Stimulated activated CD4-positive, alpha-beta T cell treated with anti-CD3 and anti-CD28 coated beads, Interleukin-4, amount 100 ng/mL, for 1 hour (primary cell): ENCODE results near the gene GULP1.

ENCODE experiments used
- DNase-seq: peaks from one replicate; pipeline ENCODE4 v3.0.0-alpha.2; 2020

GULP1 gene

DNA sequence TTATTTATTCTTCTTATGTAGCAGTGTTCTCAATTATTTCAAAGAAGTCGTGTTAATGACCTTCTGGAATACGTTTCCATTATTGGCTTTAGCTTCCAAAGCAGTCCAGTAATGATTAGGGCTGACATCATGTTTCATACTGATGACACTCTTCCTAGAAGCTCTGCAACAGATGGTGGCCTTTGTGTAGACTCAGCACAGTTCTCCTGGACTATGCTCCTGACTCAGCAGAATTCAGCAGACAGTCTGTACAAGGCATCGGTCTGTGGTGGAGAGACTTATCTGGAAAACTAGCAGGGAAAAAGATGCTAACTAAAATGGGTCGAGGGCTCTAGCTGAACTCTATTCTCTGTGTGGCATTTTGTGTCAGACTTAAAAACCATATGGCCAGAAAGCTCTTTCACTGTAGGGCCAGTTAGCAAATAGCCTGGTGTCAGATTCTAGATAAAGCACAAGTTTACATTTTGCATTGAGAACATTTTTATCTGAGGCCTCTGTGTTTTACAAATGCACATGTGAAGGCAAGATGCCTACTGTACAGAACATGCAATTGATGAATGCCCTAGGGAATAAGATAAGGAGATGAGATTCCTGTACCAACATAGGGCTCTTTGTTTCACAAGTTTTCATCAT is 35.1 kb downstream of the GULP1 start:
- DNase-seq: no peak

DNA sequence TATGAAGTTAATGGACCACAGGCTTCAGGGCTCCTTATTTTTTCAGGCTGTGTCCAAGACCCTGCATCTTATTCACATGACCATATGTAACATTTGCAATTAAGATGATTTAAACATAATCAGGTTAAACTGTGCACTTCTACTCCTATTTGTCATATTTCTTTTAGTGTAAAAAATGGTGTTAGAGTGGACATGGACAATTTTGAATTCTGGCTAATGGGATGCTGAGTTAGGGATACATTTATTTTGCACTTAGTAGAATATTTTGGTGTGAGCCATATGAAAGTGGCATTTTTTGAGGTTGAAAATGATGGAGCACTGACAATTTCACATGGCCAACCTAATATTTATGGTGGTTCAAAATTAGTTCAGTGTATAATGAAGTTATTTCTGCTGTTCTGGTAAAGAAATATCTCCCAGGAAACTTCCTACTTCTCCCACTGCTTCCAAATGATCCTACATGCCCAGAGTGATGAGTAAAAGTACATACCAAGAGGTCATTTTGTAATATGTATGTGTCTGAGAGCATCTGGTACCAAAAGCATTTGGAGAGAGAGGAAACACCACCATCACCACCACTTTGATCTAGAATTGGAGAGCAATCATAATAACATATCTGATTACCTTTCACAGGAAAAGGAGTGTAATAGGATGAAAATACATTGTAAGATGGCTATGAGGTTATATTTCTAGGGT is 36.0 kb downstream of the GULP1 start:
- no peak for DNase-seq

DNA sequence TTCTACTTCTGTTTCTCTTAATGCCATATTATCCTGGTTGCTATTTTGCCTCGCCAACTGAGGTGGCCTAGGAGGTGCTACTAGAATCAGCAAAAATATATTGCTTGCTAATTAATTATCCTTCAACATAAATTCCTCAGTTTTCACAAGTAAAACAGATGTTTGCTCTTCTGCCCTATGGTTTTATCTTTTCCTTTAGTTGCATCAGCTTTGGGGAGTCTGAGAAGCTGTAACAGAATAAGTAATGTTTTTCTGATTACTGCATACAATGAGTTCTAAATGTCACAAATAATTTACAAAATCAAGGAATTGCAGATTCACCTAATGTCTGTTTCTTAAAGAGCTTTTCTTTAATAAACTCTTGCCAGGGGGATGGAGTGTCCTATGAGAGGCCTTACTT is 36.7 kb downstream of the GULP1 start:
- DNase-seq: no peak

DNA sequence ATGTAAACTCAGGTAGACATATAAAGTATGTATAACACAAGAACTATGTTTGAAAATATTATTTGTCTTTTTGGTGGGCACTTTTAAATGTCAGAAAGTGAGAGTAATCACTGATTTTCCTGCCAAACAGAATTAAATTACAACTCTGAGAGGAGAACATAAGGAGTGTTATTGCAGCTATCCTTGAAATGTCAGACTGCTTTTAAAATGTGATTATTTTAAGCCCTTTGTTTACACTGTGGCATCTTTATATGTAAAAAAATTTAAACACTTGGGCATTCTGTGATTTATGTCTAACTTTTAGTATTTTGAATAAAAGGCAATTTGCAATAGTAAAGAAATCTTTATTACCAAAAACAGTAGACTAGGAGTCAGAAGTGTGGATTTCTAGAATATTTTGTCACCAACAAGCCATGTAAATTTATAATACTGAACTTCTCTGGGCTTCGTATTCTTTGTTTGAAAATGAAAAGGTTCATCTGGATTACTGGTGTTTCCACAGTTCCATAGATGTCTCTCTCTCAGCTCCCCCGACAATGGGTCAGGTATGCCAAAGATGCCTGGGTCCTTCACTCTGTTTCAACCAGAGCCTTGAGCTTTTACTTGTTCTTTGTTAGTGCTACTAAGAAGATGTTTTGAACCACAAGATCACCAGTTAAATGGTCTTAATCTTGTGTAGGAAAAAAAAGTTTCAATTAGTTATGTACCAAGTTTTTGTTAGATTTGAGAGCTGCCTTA is 38.8 kb downstream of the GULP1 start:
- DNase-seq: no peak

DNA sequence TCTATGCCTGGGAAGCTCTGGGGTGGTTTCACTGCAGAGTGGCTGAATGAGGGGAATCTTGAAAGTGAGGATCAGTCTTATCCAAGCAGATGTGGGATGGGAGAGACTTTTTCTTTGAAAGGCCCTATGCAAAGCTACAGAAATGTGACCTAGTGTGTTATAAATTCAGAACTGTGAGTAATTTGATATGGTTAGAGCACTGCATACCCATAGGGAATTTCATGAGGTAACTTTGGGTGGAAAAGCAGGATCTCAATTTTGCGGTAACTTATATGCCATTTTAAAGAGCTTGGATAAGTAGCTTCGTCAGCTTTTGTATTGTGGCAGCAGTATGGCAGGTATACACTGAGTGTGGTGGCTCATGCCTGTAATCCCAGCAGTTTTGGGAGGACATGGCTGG is 40.9 kb downstream of the GULP1 start:
- DNase-seq: no peak

DNA sequence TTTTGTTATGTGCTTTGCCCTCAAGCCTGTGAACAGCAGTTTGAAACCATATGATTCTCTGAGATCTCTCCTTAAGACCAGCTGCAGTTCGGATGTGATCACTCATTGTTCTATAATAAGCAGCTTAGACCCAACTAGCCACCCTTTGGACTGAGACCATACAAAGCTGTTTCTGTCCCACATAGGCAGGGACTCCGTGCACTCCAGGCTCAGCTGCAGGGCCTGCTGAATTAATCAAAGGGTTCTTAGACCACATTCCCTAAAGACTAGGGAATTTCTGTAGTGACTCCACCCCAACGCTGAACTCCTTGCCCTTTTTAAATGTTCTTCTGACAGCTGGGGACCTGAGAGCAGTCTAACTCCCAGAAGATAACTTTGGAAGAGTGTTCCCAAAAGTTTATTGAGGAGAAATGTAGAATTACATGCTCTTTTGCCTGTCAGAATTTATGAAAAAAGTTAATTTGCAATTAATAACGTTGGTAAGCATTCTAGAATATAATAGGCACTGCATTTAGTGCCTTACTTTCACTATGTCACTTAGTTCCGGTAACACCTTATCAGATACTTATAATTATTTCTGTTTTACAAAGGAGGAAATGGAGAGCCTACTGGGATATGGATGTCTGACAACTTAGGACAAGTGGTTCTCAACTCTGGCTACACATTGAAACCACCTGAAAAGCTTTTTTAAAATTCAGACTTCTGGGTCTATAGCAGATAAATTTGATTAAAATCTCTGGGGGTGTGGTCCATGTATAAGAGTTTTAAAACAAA is 42.3 kb downstream of the GULP1 start:
- DNase-seq: no peak

DNA sequence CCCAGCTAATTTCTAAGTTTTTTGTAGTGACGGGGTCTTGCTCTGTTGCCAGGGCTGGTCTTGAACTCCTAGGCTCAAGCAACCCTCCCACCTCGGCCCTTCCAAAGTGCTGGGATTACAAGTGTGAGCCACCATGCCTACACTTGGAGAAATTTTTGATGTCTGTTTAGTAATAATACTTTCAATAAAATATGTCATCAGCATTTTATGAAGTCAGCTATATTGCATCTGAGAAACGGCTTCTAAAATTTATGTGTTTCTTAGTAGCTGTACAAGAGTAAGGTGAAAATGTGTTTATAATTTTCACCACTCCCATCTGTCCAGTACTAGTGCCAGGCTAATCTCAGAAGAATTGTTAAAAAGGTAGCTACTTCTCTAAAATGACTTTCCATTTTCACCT is 46.8 kb downstream of the GULP1 start:
- no peak for DNase-seq

DNA sequence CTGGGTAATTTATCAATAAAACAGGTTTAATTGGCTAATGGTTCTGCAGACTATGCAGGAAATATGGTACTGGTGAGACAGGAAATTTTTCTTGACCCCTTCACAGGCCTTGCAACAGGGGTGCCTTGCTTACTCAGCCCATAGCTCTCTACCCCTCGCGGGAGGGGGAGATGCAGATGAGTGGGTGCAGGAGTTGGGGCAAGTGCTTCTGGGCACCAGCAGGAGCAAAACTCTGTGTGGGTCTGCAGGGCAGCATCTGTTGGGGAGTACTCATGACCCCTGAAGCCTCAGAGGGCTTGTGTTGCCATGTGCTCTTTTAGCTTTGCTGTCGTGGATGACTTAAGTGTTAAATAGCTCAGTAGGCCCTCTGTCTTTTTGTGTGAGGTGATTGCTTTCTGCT is 48.6 kb downstream of the GULP1 start:
- DNase-seq: no peak

DNA sequence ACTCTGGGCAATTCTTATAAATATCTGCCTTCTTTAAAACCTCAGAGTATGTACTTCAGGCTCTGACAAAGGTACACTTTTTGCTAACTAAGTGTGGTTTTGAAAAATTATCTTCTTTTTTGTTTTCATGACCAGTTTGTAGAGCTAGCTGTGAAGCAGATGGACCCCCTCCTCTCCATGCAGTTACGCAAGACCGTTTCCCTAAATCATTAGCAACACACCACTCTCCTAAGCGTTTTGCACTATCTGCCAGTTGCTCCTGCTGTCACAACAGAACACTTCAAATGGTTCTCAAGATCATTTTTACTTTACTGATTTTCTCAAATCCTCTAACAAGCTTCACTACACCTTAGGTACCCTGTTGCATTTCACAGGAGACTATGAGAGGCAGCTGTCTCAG is 53.3 kb downstream of the GULP1 start:
- no peak for DNase-seq

DNA sequence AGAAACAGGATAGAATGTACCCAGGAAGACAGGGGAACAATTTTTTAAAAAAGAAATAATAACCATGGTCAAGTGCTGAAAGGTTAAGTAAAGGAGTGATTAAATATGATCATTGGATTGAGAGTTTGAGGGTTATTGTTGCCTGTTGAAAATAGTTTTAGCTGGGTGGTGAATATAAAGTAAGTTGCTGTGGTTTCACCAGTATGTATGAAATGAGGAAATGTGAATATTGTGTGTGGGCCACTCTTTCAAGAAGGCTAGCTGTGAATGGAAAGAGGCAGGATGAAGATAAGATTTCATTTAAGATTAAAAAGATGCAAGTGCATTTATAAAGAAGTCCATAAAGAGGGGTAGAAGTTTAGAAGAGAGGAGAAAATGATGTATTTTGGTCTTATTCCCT is 53.8 kb downstream of the GULP1 start:
- DNase-seq: no peak

DNA sequence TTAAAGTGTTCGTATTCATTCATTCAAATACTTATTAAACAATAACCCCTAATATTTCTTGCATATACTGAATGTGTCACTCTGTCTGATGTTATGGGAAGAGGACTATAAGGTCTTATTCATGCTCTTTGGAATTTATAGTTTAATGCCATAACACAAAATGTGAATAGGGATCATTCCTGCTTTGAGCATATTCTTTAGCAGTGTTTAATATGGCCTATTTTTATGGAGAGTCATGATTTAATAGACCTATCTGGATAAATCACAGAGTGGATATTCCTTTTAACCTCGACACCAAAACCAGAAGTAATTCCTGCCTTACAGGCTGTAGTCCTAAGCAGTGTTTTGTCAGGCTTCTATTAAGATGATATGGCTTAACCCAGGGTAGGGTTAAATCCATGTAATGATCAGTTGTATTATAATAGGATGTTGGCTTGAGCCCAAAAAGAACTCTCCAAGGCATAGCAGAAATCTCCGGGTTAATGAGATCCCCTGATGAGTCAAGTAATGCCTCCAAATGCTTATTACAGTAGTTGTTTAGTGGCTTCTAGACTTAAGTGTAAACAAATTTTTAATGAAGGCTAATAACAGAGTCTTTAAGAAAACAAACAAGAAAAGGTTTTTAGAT is 54.3 kb downstream of the GULP1 start:
- DNase-seq: no peak

DNA sequence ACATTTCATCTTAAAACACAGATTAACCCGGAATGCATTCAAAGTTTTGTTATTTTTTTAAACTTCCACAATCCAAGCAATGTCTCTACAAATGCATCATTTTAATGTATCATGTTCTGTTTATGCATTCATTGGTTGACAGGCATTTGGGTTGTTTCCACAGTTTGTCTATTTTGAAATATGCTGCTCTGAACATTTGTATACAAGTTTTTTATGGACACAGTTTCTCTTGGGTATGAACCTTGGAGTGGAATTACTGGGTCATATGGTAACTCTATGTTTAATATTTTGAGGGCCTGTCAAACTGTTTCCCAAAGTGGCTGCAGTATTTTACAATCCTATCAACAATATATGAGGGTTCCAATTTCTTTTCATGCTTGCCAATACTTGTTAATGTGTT is 57.3 kb downstream of the GULP1 start:
- no peak for DNase-seq

DNA sequence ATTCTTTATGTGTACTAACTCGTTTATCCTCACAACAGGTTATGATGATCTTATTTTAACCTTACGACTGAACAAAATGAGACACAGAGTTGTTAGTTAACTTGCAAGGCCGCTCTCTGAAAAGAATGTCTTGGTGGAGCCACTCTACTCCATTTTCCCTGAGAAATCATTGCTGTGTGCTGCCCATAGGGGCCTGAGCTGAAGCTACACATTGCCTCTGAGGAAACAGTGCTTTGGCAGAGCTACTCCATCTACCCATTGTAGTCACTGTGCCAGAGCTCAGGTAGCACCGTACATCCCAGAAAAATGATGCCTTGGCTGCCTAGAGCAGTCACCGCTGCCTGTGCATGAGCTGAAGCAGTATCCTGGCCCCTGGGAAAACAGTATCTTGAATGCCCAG is 61.6 kb downstream of the GULP1 start:
- DNase-seq: no peak

DNA sequence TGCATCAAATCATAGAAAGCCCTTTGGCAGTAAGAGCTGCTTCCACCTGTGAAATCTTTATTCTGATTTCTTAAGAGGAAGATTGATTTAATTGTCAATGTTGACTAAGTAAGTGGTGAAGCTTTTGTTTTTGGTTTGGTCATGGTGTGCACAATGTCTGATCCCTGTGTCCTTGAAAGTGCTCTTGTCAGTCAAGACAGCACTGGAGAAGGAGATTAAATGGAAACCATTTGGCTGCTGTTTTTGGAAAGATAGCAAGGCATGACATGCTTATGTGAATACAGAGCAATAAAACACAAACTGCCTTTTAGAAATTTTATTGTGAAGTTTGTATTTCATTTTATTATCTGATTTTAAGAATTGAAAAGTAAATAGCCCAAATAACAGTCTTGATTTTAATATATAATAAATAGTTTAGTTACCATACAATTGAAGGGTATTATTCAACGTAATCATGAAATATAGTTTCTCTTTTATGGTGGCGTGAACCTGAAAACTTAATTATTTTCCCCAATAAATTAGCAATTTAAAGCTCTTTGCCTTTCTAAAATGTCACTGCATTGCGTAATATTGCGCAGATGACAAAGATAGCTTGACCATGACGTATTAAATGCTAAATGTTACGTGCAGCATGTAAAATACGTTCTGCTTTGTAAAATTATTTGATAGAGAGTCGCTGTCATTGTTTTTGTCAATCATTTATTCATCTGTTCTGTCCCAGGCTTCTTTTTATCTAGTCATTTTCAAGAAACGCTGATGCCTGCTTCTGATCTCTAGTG is 69.0 kb downstream of the GULP1 start:
- no peak for DNase-seq

DNA sequence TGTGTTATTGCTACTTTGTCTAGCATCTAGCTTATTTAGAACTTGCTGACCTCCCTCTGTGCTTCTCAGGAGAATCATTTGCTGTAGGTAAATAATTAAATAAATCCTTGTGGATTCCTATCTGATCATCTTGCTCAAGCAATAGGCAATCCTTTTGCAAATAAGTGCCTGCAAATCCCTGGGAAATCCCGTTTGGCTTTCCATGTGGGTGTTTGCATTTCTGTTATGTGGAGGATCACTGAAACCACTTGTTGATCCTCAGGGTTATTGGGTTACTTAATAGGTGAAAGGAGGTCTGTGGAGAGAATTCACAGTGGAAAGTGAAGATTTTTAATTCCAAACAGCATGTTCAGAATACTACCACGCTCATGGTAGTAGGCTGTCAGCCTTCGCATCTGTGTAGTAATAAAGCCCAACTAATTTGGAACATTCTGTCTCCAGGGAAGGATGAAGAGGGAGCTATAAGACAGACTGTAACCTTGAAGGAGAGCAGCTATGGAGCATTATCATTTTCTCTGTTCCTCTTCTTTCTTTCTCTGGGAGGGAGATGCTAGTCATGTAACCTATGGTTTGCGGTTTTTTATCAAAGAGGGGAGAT is 72.5 kb downstream of the GULP1 start:
- no peak for DNase-seq

DNA sequence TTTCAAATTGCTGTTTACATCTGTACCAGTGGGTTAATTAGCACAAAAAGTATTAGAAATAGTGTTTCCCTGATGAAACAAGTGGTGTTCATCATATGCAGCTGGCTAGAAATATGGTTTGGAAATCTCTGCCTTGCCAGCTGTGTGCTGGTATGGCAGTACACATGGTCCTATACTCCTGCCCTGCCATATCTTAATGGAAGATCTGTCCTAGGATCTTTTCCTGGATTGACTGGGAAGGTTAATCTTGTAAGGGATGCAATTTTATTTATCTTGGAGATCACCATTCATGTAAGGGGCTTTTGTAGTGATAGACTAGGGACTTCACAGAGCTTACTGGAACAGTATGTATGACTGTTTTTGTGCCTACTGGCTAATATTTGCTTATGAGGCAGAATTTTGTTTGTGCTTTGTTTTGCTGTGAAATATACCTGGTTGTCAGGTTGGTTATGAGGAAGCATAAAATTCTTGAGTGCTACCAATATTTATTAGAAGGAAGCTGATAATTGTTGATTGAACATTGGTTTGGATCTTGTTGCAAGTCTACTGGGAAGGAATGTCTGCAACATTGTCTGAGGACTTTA is 73.5 kb downstream of the GULP1 start:
- DNase-seq: no peak

DNA sequence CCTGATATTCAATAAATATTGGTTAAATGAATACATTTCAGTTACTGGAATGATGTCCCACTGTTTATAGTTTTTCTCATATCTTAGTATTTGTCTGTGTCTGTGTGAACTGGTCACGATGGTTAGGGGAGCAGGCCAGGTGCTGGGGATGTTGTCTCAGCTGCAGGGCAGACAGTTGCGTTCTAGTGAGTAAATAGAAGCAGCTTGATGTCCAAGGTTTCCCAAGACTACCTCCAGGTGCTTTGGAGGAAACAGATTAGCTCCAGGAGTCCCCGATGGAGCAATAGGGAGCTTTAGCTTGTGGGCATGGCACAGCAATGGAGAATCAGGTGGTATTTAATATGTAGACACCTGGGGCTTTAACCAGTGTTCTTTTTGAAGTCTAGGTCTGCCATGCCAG is 75.5 kb downstream of the GULP1 start:
- DNase-seq: no peak

DNA sequence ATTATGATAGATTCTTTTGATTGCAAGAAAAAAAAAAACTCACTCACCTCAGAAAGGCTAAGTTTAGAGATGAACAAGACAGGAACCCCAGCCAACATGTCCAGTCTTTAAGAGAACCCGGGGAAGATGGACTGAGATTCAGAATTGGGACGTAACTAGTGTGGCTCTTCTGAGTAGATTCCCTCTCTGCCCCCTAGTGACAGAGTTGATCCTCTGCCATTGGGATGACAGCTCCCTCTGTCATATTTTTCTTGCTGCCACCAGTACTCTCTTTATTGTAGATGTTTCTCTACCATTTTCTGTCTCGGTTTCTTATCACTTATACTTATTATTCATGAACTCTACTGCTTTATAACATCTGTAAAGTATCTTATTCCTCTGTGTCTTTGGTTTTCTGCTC is 77.7 kb downstream of the GULP1 start:
- DNase-seq: no peak

DNA sequence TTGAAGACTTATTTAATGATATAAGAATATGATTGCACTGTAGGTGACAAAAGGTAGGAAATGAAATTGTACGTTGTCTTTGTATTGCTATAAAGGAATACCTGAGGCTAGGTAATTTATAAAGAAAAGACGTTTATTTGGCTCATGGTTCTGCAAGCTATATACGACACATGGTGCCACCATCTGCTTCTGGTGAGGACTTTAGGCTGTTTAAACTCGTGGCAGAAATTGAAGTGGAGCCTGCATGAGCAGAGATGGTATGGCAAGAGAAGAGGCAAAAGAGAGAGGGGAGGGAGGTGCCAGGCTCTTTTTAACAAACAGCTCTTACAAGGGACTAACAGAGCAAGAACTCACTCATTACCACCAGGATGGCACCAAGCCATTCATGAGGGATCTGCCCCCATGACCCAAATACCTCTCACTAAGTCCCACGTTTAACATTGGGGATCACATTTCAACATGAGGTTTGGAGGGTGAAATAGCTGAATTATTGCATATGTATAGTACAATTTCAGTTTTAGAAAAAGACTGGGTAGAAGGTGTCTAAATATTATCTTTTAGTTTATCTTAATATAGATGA is 86.8 kb downstream of the GULP1 start:
- no peak for DNase-seq

DNA sequence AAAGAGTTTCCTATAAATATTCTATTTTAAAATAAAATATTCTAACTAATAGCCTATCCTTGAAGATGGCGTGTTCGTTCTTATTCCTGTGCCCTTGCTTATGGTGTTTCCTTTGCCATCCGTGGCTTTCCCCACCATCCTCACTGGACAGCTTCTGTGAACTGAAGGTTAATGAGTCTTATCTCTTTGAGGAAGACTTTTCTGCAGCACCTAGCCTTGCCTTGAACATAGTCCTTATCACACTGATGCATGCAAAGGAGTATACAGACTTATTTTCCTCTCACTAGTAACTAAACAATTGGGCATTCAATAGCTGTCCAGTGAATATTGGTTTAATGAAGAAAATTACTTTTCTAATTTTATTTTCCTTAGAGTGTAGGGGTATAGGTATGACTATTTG is 88.1 kb downstream of the GULP1 start:
- DNase-seq: no peak

DNA sequence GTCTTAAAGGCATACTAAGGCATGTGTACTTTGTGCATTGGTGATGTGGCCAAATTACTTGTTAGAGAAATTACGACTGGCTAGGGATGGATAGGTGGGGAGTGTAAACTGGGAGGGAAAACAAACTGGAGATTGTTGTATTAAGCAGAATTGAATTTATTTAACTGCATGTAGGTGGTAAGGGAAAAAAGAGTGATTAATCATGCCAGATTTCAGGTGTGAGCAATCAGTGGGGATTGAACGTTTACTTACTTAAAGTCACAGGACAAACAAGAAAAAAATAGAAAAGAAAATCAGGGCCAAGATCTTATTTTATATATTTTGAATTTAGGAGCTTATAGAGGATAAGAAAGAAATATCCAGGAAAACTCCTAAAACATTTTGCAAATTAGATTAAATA is 88.6 kb downstream of the GULP1 start:
- no peak for DNase-seq
